Brain microvascular endothelial cell (primary cell): ENCODE data around the gene LRRK1.
A peak's percentile ranks its signal among the peaks of the same experiment; 100 is the strongest.

ENCODE experiments used
- DNase-seq: peaks from one replicate; pipeline ENCODE4 v3.0.0-alpha.2; 2020
- H3K27ac ChIP-seq: fragments of 250-450 bp; sonication (Bioruptor Pico); 2 replicates; pipeline ENCODE4 v1.5.1; 2020; ENCODE audit warnings: mild to moderate bottlenecking, moderate library complexity
- H3K27me3 ChIP-seq: fragments of 250-450 bp; sonication (Bioruptor Pico); replicated peaks from 2 replicates; pipeline ENCODE4 v1.5.1; 2020; ENCODE audit warnings: mild to moderate bottlenecking
- H3K36me3 ChIP-seq: fragments of 250-450 bp; sonication (Bioruptor Pico); replicated peaks from 2 replicates; pipeline ENCODE4 v1.5.1; 2020; ENCODE audit warnings: mild to moderate bottlenecking
- H3K4me3 ChIP-seq: 2 replicates; pipeline ENCODE4 v1.5.1; 2011; ENCODE audit warnings: low read depth, mild to moderate bottlenecking, control low read depth, low read length, moderate library complexity
- CTCF ChIP-seq: IDR thresholded peaks from 2 replicates; pipeline ENCODE4 v1.5.1; 2011; ENCODE audit warnings: low read depth, mild to moderate bottlenecking, moderate library complexity, low read length, control low read depth, inconsistent platforms; ENCODE audit errors: missing control alignments
- in situ Hi-C: cut with HindIII; loops from 2 replicates; pipeline ENCODE4 v1.10.0; 2017; ENCODE audit warnings: low sequenced_read_pairs, low pct_ligation_motif_present

The LRRK1 gene

GRCh38 chr15:101013769-101014675, 94.9 kb downstream of the LRRK1 start:
- Histone ChIP-seq H3K27me3 (no peaks in the 10 kb centered on the region), H3K27ac (no peak overlapping the region), H3K36me3 (no peaks in the 10 kb centered on the region), H3K4me3 (no peak overlapping the region)
- DNase-seq, result no peak
- no peak for TF ChIP-seq CTCF
- in situ Hi-C loops, result no loop called here

GRCh38 chr15:101014921-101015841, 96.0 kb downstream of the LRRK1 start:
- H3K27me3 ChIP-seq, result no peaks in the 10 kb centered on the region
- in situ Hi-C loops, result no loop called here
- DNase-seq, result peak; percentile 45
- peak; percentile 95 for TF ChIP-seq CTCF
- no peaks in the 10 kb centered on the region for H3K36me3 ChIP-seq
- no peak overlapping the region for H3K27ac ChIP-seq
- no peak overlapping the region for H3K4me3 ChIP-seq

GRCh38 chr15:101016581-101016980, 97.4 kb downstream of the LRRK1 start:
- no peaks in the 10 kb centered on the region for H3K27me3 ChIP-seq
- in situ Hi-C loops, result no loop called here
- DNase-seq, result no peak
- no peak overlapping the region for H3K27ac ChIP-seq
- H3K36me3 ChIP-seq, result no peaks in the 10 kb centered on the region
- no peak overlapping the region for H3K4me3 ChIP-seq
- TF ChIP-seq CTCF, result no peak

GRCh38 chr15:101017093-101017754, 98.1 kb downstream of the LRRK1 start:
- no peak for DNase-seq
- Histone ChIP-seq H3K36me3 (no peaks in the 10 kb centered on the region), H3K27ac (no peak overlapping the region), H3K4me3 (no peak overlapping the region), H3K27me3 (no peaks in the 10 kb centered on the region)
- in situ Hi-C loops, result no loop called here
- TF ChIP-seq CTCF, result peak; percentile 47

DNA sequence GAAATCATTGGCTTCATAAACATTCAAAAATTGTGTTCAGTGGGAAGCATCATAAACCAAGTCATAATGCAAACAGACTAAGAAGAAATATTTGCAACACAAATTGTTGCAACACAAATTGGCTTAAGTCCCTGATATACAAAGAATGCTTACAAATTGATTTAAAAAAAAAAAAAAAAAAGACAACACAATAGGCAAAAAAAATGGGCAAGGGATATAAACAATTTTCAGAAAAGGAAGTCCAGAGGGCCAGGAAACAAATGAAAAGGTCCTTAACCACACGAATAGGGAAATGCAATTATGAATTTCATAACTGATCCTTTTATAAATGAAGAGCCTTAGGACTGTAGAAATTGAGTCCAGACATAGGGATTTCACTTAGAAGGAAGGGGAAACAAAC, 98.9 kb downstream of the LRRK1 start:
- no peak for TF ChIP-seq CTCF
- Histone ChIP-seq H3K27me3 (no peaks in the 10 kb centered on the region), H3K36me3 (no peaks in the 10 kb centered on the region), H3K27ac (no peak overlapping the region), H3K4me3 (no peak overlapping the region)
- DNase-seq, result no peak
- in situ Hi-C loops, result no loop called here
